Measurements from ENCODE around the gene EP400. TPM values are rescaled to one million over a fixed set of nuclear protein-coding genes. Genes with fewer than 3 reads are reported as not detected.

EP400 gene
- total RNA-seq, 6 experiments from 2014 or later, result 10.9 to 16.3 (median 13.3) TPM

GRCh38 chr12:131941987-131942341, 7.8 kb upstream of the EP400 start:
- H3K9me3 ChIP-seq, result no peaks in the 10 kb centered on the region
- ATAC-seq (no peak), DNase-seq (no peak)
- H3K27ac ChIP-seq, result no peak overlapping the region
- no peak overlapping the region for H3K4me3 ChIP-seq
- H3K36me3 ChIP-seq, result peaks cover 0 to 15% (median 1%) of the 10 kb centered on the region in 4 donors
- no peaks in the 10 kb centered on the region for H3K27me3 ChIP-seq
- no peak for TF ChIP-seq CTCF (IDR thresholded peaks at IDR 0.05)
- TF ChIP-seq POLR2A (IDR thresholded peaks at IDR 0.05), result no peak
- no peaks in the 10 kb centered on the region for H3K4me1 ChIP-seq
- 87% methylated on average over 3 of the region's 7 CpGs for WGBS (ENCODE audit: insufficient coverage, low coverage, low lambda C conversion rate, missing lambda C conversion rate)
- intact Hi-C loops (cut with DNase I), result loop anchor here in 1 of 2 donors (10.0 kb wide), 1 partner anchor 87 kb away; no protein-coding TSS in a partner anchor

- no peak for DNase-seq
- 96% methylated on average over 5 of the region's 12 CpGs for WGBS (ENCODE audit: insufficient coverage, low coverage, low lambda C conversion rate, missing lambda C conversion rate)
- H3K4me3 ChIP-seq, result no peak overlapping the region
- H3K27me3 ChIP-seq, result no peaks in the 10 kb centered on the region
- no peaks in the 10 kb centered on the region for H3K9me3 ChIP-seq
- H3K4me1 ChIP-seq, result no peaks in the 10 kb centered on the region
- TF ChIP-seq POLR2A (IDR thresholded peaks at IDR 0.05) (no peak), CTCF (IDR thresholded peaks at IDR 0.05) (no peak)
- peaks cover 0 to 15% (median 1%) of the 10 kb centered on the region in 4 donors for H3K36me3 ChIP-seq
- H3K27ac ChIP-seq, result no peak overlapping the region
- no peak for ATAC-seq
- intact Hi-C loops (cut with DNase I), result loop anchor here in 1 of 2 donors (10.0 kb wide), 1 partner anchor 88 kb away; no protein-coding TSS in a partner anchor
These were observed 7.1 kb upstream of the EP400 start for GRCh38 chr12:131942671-131943070.

GRCh38 chr12:131943389-131943788, 6.4 kb upstream of the EP400 start:
- no peaks in the 10 kb centered on the region for H3K27me3 ChIP-seq
- H3K9me3 ChIP-seq, result no peaks in the 10 kb centered on the region
- intact Hi-C loops (cut with DNase I), result loop anchor here in 1 of 2 donors (10.0 kb wide), 1 partner anchor 89 kb away; no protein-coding TSS in a partner anchor
- WGBS (ENCODE audit: insufficient coverage, low coverage, low lambda C conversion rate, missing lambda C conversion rate), result no CpG with 5 or more reads among the region's 8 CpGs
- TF ChIP-seq POLR2A (IDR thresholded peaks at IDR 0.05) (no peak), CTCF (IDR thresholded peaks at IDR 0.05) (no peak)
- H3K36me3 ChIP-seq, result peaks cover 0 to 15% (median 1%) of the 10 kb centered on the region in 4 donors
- ATAC-seq (no peak), DNase-seq (no peak)
- H3K4me1 ChIP-seq, result no peaks in the 10 kb centered on the region
- H3K4me3 ChIP-seq, result no peak overlapping the region
- no peak overlapping the region for H3K27ac ChIP-seq

- Histone ChIP-seq H3K27ac (no peak overlapping the region), H3K4me1 (no peaks in the 10 kb centered on the region), H3K36me3 (peaks cover 0 to 15% (median 1%) of the 10 kb centered on the region in 4 donors), H3K9me3 (no peaks in the 10 kb centered on the region), H3K4me3 (no peak overlapping the region), H3K27me3 (no peaks in the 10 kb centered on the region)
- TF ChIP-seq POLR2A (IDR thresholded peaks at IDR 0.05), result no peak
- TF ChIP-seq CTCF (IDR thresholded peaks at IDR 0.05), result no peak
- intact Hi-C loops (cut with DNase I), result loop anchor here in 1 of 2 donors (10.0 kb wide), 1 partner anchor 89 kb away; no protein-coding TSS in a partner anchor
- ATAC-seq (no peak), DNase-seq (no peak)
- 94% methylated on average over 10 of the region's 10 CpGs for WGBS (ENCODE audit: insufficient coverage, low coverage, low lambda C conversion rate, missing lambda C conversion rate)
These were observed 5.9 kb upstream of the EP400 start for GRCh38 chr12:131943876-131944275.
